ENCODE measurements around the gene YWHAG.
"Not testable (repeated sequence)": the region's sequence is repeated elsewhere in the genome, so short reads cannot be mapped to it uniquely, and the experiment has no call there.

Gene YWHAG

GRCh38 chr7:76337147-76337546 is 21.6 kb downstream of the YWHAG start:
- H3K4me3 ChIP-seq (ENCODE audit: low read length): no peak overlapping the region
- TF ChIP-seq CTCF (IDR thresholded peaks at IDR 0.05; ENCODE audit: low read depth, low read length, poor library complexity, severe bottlenecking): no peak
- TF ChIP-seq EZH2phosphoT487 (IDR thresholded peaks at IDR 0.05; ENCODE audit: borderline replicate concordance, low read length): no peak
- H3K9me3 ChIP-seq (ENCODE audit: control insufficient read depth, insufficient read depth, low read length): no peaks in the 10 kb centered on the region
- H3K4me1 ChIP-seq (ENCODE audit: control insufficient read depth, low read length): 0 out of 2 replicates have a peak, but pooled peaks cover 3% of the 10 kb centered on the region
- no peak overlapping the region for H3K4me2 ChIP-seq (ENCODE audit: low read length)
- H3K36me3 ChIP-seq (ENCODE audit: control insufficient read depth, low read length): peaks cover 88% of the 10 kb centered on the region
- H4K20me1 ChIP-seq (ENCODE audit: control insufficient read depth, insufficient read depth, low read depth, low read length): peaks cover 67% of the 10 kb centered on the region
- no peaks in the 10 kb centered on the region for H3K27me3 ChIP-seq (ENCODE audit: control insufficient read depth, low read length)
- H3K27ac ChIP-seq (ENCODE audit: low read depth, low read length): no peak overlapping the region
- H3K79me2 ChIP-seq (ENCODE audit: control insufficient read depth, low read length): peaks cover 99% of the 10 kb centered on the region
- no peaks in the 10 kb centered on the region for H3K9me2 ChIP-seq (replicated peaks; ENCODE audit: control insufficient read depth, low read length)
- H3F3A ChIP-seq (ENCODE audit: control insufficient read depth, insufficient read depth): 0 out of 2 replicates have a peak, but pooled peaks cover 6% of the 10 kb centered on the region

GRCh38 chr7:76336094-76336493 is 22.7 kb downstream of the YWHAG start:
- H3K36me3 ChIP-seq (ENCODE audit: control insufficient read depth, low read length): peaks cover 85% of the 10 kb centered on the region
- no peak for TF ChIP-seq EZH2phosphoT487 (IDR thresholded peaks at IDR 0.05; ENCODE audit: borderline replicate concordance, low read length)
- no peak for TF ChIP-seq CTCF (IDR thresholded peaks at IDR 0.05; ENCODE audit: low read depth, low read length, poor library complexity, severe bottlenecking)
- no peaks in the 10 kb centered on the region for H3K9me2 ChIP-seq (replicated peaks; ENCODE audit: control insufficient read depth, low read length)
- H3K4me3 ChIP-seq (ENCODE audit: low read length): no peak overlapping the region
- peaks cover 99% of the 10 kb centered on the region for H3K79me2 ChIP-seq (ENCODE audit: control insufficient read depth, low read length)
- H3K27ac ChIP-seq (ENCODE audit: low read depth, low read length): no peak overlapping the region
- H3K27me3 ChIP-seq (ENCODE audit: control insufficient read depth, low read length): no peaks in the 10 kb centered on the region
- 0 out of 2 replicates have a peak, but pooled peaks cover 3% of the 10 kb centered on the region for H3K4me1 ChIP-seq (ENCODE audit: control insufficient read depth, low read length)
- no peak overlapping the region for H3K4me2 ChIP-seq (ENCODE audit: low read length)
- H3F3A ChIP-seq (ENCODE audit: control insufficient read depth, insufficient read depth): 0 out of 2 replicates have a peak, but pooled peaks cover 6% of the 10 kb centered on the region
- peaks cover 63% of the 10 kb centered on the region for H4K20me1 ChIP-seq (ENCODE audit: control insufficient read depth, insufficient read depth, low read depth, low read length)
- H3K9me3 ChIP-seq (ENCODE audit: control insufficient read depth, insufficient read depth, low read length): no peaks in the 10 kb centered on the region

- Histone ChIP-seq H3K79me2 (ENCODE audit: control insufficient read depth, low read length) (peaks cover 99% of the 10 kb centered on the region), H3K36me3 (ENCODE audit: control insufficient read depth, low read length) (peaks cover 85% of the 10 kb centered on the region), H4K20me1 (ENCODE audit: control insufficient read depth, insufficient read depth, low read depth, low read length) (peaks cover 60% of the 10 kb centered on the region)
- not testable (repeated sequence) for H3K9me3 ChIP-seq (ENCODE audit: control insufficient read depth, insufficient read depth, low read length); H3K4me3 ChIP-seq (ENCODE audit: low read length); H3K27me3 ChIP-seq (ENCODE audit: control insufficient read depth, low read length); H3K4me1 ChIP-seq (ENCODE audit: control insufficient read depth, low read length); H3K4me2 ChIP-seq (ENCODE audit: low read length); H3F3A ChIP-seq (ENCODE audit: control insufficient read depth, insufficient read depth); H3K27ac ChIP-seq (ENCODE audit: low read depth, low read length); H3K9me2 ChIP-seq (replicated peaks; ENCODE audit: control insufficient read depth, low read length)
Measured at GRCh38 chr7:76335417-76335816, 23.4 kb downstream of the YWHAG start.

GRCh38 chr7:76334320-76334967 is 24.3 kb downstream of the YWHAG start:
- Histone ChIP-seq H3K27ac (ENCODE audit: low read depth, low read length) (no peak overlapping the region), H3K4me3 (ENCODE audit: low read length) (no peak overlapping the region), H3K79me2 (ENCODE audit: control insufficient read depth, low read length) (peaks cover 99% of the 10 kb centered on the region), H3F3A (ENCODE audit: control insufficient read depth, insufficient read depth) (0 out of 2 replicates have a peak, but pooled peaks cover 6% of the 10 kb centered on the region), H3K36me3 (ENCODE audit: control insufficient read depth, low read length) (peaks cover 85% of the 10 kb centered on the region), H3K4me2 (ENCODE audit: low read length) (no peak overlapping the region), H3K9me2 (replicated peaks; ENCODE audit: control insufficient read depth, low read length) (no peaks in the 10 kb centered on the region), H4K20me1 (ENCODE audit: control insufficient read depth, insufficient read depth, low read depth, low read length) (peaks cover 55% of the 10 kb centered on the region), H3K27me3 (ENCODE audit: control insufficient read depth, low read length) (no peaks in the 10 kb centered on the region), H3K9me3 (ENCODE audit: control insufficient read depth, insufficient read depth, low read length) (no peaks in the 10 kb centered on the region), H3K4me1 (ENCODE audit: control insufficient read depth, low read length) (0 out of 2 replicates have a peak, but pooled peaks cover 3% of the 10 kb centered on the region)
- TF ChIP-seq CTCF (IDR thresholded peaks at IDR 0.05; ENCODE audit: low read depth, low read length, poor library complexity, severe bottlenecking) (no peak), EZH2phosphoT487 (IDR thresholded peaks at IDR 0.05; ENCODE audit: borderline replicate concordance, low read length) (no peak)

Data from DOHH2 (cell line).